GM23248 (cell line): ENCODE data around the gene NEDD4L.

ENCODE experiments used
- EZH2 ChIP-seq: fragments of 200-600 bp; sonication (generic); IDR thresholded peaks from 2 replicates; pipeline ENCODE4 v1.6.1; 2018; ENCODE audit warnings: antibody characterized with exemption, mild to moderate bottlenecking; ENCODE audit not compliant: insufficient read depth, poor library complexity, severe bottlenecking
- EZH2phosphoT487 ChIP-seq: fragments of 200-600 bp; sonication (generic); IDR thresholded peaks from 2 replicates; pipeline ENCODE4 v1.6.1; 2018; ENCODE audit warnings: antibody characterized with exemption, moderate library complexity, mild to moderate bottlenecking, low read depth; ENCODE audit not compliant: insufficient read depth

DNA sequence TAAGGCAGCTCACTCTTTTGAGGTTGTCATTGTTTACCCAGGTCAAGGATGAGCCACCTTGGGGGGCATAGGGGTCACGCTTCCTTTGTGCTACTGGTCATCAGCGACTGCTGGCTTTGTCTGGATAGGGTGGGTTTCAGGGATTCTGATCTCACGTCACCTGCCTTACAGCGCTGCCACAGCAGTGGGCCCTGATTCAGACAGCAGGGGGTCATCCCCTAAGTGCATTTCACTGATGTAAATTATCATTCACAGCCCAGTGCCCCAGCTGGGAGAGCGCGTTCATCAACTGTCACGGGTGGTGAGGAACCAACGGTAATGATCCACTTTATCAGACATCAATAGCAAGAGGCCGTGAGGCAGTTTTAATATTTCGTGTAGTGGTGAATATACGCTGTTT is 291.2 kb downstream of the NEDD4L start:
- TF ChIP-seq EZH2 (no peak), EZH2phosphoT487 (no peak)
